GM15510 (cell line): Measurements from ENCODE around the gene ZNF407.

Experiments
- POLR2A ChIP-seq: IDR thresholded peaks from 3 replicates; pipeline ENCODE4 v1.6.1; 2011; ENCODE audit warnings: borderline replicate concordance; ENCODE audit not compliant: insufficient read length; ENCODE audit errors: extremely low read depth

Gene ZNF407

DNA sequence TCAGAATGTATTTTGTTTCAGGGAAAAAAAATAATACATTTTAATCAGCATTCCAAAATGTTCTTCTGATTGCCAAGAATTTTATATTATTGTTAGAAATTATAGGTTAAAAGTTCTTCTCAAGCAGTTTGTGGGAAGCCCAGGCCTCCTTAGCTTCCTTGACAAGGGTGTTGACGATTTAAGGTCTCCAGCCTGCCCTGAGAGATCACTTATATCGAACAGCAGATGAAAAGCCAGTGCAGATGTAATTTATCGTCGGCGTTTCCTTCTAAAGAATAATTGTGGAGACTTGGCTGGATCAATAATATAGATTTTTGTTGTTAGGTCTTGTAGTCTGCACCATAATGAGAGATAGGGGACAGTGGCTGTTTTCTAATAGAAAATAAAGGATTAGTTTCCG lies 280.6 kb downstream of the ZNF407 start:
- no peak for TF ChIP-seq POLR2A

DNA sequence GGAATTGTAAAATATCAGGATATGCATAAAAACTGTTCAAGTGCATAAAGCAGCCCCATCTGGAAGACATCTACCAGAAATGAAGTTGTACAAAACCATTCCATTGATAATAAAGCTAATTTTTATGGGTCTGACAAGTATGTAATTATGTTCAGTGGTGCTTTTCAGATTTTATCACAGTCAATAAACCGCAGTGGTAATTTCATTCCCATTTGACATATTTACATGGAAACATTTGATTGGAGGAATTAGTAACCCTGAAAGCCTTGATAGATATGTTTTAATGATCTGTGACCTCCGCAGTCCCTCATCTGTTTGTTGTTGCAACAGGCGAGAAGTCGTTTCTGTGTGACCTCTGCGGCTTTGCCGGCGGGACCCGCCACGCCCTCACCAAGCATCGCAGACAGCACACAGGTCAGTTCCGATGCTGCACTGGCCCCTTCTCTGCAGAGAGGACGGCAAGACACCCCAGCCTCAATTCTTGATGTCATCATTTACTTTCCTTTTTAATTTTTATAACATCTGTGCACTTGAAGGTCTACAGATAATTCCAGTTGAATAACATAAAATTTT lies 283.1 kb downstream of the ZNF407 start:
- no peak for TF ChIP-seq POLR2A

DNA sequence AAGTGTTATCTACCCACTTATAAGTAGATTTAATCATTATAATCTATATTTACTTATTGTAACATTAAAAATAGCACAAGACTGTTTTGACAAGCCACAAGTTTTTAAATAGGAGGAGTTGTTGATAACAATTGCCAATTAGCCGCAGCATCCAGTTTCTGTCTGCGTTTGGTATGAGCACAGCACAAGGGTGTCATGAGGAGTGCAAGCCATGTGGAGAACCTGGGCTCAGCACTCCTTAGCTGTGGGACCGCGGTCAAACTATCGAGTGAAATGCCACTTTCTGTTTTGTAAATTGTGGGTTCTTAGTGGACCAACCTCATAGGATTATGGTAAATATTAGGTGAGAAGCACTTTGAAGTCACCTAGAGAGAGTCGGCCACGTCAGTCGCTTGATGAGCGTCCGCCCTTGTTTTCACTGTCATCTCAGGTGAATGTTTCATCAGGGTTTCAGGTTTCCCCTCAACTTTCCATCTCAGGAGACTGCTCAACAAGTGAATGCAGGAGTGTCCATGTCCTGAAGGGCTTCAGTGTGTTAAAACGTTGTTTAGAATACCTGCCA lies 294.5 kb downstream of the ZNF407 start:
- TF ChIP-seq POLR2A = no peak

DNA sequence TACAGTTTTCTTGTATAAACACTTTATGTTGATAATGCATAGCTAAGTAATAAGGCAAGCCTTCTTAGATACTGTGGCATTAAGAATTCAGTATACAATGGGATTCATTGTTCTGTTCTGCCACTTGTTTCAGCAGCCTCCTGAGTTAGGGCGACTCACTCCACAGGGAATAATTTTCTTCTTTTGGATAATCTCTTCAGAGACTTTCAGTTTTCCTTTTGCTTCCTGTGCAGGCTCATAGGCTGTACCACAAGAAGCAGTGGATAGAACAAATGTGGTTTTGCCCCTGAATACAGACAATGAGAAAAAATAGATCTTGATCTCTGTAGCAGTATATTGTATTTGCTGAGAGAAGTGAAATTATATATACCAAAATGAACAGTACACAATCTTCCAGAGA lies 298.0 kb downstream of the ZNF407 start:
- TF ChIP-seq POLR2A = no peak

DNA sequence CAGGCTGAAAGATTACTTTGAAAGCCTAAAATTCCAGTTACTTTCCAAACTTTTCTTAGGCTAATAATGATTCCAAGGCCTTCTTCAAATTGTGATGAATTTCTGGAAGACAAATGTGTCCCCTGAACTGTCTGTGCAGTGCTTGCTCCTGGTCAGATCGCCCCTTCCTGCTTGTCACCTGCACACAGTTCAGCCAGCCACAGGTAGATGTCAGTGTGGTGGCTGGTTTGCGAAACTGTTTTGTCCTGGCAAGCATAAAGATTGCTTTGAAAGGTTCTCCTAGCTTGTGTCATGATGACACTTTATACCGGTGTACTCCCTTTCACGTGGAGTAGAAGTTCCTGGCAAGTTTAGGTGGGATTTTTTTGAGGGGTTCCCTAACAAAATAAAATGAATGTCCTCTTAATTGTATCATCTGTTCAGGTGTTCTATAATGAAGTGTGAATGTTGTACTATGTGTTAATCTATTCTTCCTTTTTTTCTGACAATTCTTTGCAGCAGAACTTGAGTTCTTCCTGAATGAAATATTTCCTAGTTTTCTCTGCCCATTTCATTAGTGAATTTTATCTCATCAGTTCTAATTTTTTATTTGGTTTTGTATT lies 298.8 kb downstream of the ZNF407 start:
- no peak for TF ChIP-seq POLR2A

DNA sequence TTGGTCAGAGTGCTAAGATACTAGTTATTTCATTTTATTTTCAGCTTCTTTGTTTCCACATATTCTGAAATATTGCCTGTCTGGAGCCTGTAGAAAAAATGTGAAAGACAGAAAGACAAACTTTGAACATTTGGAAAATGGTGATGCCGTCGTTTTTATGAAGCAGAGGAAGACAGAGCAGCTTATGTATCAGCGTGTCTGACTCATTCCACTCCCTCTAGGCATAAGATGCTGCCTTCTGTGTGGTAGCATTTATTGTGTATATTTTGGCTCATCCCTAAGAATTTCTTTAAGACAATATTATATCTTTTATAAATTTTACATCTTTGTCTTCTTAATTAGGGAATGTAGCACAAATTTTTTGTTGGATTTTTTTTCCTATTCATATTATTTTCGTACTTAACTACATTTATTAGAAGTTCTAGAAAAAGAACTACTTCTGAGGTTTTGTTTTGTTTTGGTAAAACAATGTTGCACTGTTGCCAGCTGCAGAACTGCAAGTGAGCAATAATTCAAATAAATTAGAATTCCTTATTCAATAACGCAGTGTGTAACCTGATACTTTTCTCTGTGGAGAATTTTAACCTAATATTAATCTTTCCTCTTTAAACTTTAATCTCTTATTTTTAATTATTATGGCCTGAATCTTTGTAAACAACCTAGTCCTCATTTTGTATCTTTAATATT lies 300.4 kb downstream of the ZNF407 start:
- TF ChIP-seq POLR2A = no peak

DNA sequence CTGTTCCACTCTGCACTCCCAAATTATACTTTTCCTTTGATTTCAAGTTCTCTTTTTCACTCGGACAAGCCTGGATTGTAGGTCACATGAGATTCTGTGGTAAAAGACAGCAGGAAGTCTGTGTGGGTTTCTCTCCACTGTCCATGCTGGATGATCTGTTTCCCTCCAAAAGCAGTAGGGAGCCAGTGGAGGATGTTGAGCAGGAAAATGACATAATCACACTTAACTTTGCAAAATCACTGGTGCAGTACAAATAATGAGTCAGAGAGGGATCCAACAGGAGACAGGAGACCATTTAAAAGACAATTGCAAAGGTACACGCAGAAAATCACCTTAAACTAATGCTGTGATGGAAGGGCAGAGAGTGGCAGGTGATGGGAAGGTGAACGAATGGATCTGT lies 301.3 kb downstream of the ZNF407 start:
- TF ChIP-seq POLR2A = no peak

DNA sequence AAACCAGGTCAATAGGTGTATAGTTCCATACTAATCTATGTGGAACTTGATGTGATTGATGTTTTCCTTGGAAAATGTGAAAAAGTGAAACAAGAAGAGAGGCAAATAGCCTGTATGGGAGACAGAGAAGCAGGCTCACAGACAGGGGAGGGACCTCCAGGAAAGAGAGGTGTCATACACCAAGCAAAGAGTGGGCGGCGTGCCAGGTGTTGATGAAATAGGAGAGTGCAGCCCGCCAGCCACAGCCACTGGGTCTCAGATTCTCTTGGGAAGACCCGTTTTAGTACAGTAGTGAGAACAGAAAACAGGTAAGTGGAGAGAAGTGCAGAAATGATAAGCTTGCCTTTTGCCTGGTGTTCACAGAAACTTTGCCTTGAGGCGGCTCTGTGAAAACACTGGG lies 301.9 kb downstream of the ZNF407 start:
- TF ChIP-seq POLR2A = no peak

DNA sequence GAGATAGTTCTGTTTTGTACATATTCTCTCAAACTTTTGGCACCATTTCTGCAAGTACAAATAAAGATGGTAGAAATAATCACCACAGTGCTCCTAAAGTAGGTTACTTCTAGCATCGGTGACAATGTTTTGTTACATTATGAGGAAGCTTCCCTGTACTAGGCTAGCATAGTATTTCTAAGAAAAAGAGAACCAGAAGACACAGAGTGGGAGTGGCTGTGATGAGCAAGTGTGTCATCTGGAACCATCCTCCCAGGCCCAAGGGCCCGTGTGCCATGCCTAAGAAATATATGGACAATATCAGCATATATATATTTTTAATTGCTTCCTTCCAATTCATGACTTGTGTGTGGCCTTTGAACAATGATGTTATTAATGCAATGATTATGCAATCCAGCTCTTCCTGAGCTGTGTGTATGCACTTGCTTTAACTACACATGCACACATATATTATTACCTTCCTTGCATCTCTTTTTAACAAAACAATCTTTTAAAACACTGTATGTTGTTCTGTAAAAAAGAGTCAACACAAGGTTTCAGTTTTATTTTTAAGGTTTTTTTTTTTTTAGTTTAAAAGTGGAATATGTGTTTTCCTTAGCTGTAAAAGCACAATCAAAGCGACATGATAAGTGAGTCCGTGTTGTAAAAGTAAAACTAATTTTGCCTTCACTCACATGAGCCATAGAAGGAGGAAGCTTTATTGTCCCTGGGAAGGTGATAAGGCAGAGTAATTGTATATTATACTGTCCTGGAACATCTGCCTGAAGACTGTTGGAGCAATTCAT lies 303.9 kb downstream of the ZNF407 start:
- TF ChIP-seq POLR2A = no peak

DNA sequence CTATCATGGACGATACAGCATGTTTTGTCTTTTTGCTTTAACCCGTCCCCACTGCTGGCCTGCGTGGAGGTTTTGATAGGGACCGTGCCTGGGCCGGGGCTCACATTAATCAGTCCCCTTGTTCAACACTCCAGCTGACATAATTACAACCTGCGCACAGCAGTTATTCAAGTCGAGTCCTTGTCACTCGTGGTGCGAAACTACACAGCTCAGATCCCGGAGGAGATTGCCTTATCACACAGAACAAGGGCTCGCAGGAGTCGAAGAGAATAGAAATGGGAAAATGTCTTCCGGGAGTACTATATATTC lies 304.4 kb downstream of the ZNF407 start:
- no peak for TF ChIP-seq POLR2A

DNA sequence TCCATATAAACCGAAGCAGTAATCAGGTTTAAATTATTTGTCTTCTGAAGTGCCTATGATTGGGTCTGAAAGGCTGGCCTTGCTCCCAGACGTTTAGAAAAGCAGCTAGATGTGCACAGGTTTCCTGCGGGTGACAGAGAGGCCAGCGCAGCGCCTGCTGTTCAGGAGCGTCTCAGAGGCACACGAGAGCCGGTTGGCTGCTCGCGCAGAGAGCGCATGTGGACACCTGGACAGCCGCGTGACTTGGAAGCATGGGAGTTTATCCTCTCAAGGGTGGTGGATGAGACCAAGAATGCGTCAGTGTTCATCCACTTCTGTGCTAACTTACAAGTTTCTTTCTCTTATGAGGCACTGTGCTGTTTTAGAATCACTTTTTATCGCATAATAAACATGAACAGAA lies 307.6 kb downstream of the ZNF407 start:
- no peak for TF ChIP-seq POLR2A

DNA sequence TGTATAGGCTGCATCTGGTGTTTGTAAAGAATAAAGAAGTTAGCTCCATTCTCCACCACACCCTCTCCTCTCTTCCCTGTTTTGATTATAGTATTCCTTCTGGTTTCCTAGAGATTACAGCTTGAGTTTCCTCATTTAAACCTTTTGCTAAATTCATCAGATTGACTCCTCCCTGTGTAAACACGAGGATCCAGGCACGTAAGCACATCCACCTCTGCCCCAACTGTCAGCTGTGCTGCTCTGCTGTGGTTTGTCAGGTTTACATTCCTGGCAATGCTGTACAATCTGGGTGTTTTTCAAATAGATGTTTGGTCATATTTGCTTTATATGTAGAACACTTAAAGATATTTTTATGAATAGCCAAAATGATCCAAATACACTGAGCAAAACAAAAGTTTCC lies 308.5 kb downstream of the ZNF407 start:
- TF ChIP-seq POLR2A = no peak

DNA sequence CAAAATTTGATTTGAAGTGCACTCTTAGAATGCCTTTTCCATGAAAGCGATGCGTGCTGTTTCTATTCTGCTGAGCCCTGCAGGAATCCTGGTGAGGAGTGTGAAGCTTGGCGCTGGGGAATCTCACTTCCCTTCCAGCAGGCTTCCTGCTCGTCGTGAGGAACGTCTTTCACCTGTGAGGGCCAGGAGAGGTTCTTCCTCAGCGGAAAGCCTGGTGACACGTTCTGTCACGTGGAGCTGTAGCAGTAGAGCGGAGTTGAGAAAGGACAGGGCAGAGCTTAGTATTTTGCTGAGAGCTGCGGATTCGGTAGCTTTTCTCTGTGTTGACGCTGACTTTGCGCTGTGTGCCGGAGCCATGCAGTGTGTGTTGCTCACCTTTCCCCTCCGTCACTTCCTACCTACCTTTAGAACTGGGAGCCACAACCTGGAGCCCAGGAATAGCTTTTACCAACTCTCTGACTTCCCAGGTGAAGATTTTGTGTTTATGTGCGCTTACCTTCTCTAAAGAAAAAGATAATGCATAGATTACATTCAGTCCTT lies 316.5 kb downstream of the ZNF407 start:
- TF ChIP-seq POLR2A = no peak

DNA sequence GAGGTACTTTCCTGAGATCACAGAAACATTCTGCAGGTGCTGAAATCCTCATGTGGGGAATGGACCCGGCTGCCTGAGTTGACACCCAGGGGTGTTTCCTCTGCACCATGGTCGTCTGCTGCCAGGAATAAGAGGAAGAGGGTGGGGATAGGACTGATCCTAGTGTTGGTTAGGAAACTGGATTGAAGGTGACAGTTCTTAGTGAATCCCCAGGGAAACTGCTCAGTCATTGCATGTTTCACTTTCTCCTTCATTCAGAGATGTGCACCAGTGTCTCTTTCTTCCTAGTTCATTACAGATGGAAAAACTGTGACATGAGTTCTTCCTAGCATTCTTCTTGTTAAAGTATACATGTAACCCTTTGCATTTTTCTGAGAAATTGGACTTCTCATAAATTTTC lies 317.0 kb downstream of the ZNF407 start:
- TF ChIP-seq POLR2A = no peak

DNA sequence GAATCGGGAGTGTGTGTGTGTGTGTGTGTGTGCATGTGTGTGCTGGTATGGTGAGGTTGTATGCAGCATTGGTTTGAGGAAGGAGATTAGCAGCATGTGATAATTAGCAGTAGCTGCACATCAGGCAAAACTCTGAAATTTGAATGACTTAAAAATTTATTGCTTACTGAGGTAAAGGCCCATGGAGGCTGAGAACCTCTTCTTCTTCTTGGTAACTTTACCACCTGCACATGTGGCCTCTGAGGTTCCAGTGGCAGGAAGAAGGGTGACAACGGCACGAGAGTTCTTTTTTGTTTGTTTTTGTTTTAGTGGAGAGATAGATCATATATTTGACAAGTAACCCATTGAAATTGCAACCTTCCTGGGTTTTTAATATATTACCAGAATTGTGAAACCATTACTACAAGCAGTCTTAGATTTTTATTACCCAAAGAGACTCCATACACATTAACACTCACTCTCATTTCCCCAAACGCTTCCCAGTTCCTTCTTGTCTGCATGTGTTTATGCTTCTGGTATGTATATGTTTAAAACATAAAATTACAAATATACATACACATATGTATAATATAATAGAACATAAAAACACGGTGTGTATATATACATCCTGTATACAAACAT lies 319.2 kb downstream of the ZNF407 start:
- TF ChIP-seq POLR2A = no peak
